Retinal pigment epithelial cell (primary cell): Measurements from ENCODE around the gene GABRB3.

Experiments used
- DNase-seq: peaks from one replicate; pipeline ENCODE4 v3.0.0-alpha.2; 2010; ENCODE audit warnings: low read depth
- H3K4me3 ChIP-seq: 2 replicates; pipeline ENCODE4 v1.5.1; 2011; ENCODE audit warnings: mild to moderate bottlenecking, low read length, control low read depth, moderate library complexity
- TF ChIP-seq, protein P1 (sequence below): conservative IDR thresholded peaks from 2 replicates; pipeline ENCODE4 v1.5.1; 2011; ENCODE audit warnings: low read depth, low read length, control low read depth, inconsistent platforms

Gene GABRB3

GRCh38 chr15:26598704-26599103, 174.2 kb downstream of the GABRB3 start:
- DNase-seq: no peak
- TF ChIP-seq, protein P1, sequence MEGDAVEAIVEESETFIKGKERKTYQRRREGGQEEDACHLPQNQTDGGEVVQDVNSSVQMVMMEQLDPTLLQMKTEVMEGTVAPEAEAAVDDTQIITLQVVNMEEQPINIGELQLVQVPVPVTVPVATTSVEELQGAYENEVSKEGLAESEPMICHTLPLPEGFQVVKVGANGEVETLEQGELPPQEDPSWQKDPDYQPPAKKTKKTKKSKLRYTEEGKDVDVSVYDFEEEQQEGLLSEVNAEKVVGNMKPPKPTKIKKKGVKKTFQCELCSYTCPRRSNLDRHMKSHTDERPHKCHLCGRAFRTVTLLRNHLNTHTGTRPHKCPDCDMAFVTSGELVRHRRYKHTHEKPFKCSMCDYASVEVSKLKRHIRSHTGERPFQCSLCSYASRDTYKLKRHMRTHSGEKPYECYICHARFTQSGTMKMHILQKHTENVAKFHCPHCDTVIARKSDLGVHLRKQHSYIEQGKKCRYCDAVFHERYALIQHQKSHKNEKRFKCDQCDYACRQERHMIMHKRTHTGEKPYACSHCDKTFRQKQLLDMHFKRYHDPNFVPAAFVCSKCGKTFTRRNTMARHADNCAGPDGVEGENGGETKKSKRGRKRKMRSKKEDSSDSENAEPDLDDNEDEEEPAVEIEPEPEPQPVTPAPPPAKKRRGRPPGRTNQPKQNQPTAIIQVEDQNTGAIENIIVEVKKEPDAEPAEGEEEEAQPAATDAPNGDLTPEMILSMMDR: no peak
- H3K4me3 ChIP-seq: no peak overlapping the region

DNA sequence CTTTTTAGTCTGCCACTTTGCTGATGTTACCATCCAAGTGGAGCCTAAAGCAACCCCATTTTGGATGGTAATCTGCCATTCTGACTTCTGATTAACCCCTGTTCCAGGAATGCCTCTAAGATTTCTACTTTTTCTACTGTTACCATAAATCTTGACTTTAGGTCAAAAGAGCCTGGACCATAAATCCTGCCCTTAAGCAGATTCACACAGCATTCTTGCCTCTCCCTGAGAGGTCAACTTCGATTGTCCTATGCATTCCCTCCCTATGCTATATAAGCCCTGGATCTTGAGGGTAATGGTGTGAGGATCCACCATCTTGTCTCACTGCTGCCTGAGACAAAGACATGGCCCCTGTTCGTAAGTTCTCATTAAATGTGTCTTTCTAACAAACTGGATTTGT, 177.3 kb downstream of the GABRB3 start:
- DNase-seq: no peak
- H3K4me3 ChIP-seq: no peak overlapping the region
- TF ChIP-seq, protein P1: no peak

- no peak for DNase-seq
- TF ChIP-seq, protein P1: no peak
- no peak overlapping the region for H3K4me3 ChIP-seq
These were observed 182.2 kb downstream of the GABRB3 start for GRCh38 chr15:26590676-26591075.

- TF ChIP-seq, protein P1: no peak
- no peak overlapping the region for H3K4me3 ChIP-seq
- DNase-seq: no peak
These were observed 190.0 kb downstream of the GABRB3 start for GRCh38 chr15:26582840-26583239.

DNA sequence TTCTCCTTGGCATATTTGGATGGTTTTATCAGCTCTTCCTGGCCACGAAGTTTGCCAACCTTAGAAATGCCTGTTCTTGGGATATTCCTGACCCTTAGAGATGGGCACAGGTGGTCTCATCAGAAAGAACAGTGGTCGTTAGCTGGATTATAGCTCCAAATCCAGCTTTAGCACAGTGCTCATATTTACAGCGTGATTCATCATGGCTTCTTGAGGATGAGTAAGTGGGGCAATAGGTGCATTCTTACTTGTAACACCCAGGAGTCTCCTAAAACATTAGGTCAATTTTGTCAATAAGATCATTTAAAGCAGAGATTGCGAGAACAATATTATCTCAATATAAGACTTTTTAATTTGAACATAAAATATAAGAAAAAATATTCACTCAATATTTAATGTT, 191.9 kb downstream of the GABRB3 start:
- DNase-seq: no peak
- TF ChIP-seq, protein P1: no peak
- H3K4me3 ChIP-seq: no peak overlapping the region

DNA sequence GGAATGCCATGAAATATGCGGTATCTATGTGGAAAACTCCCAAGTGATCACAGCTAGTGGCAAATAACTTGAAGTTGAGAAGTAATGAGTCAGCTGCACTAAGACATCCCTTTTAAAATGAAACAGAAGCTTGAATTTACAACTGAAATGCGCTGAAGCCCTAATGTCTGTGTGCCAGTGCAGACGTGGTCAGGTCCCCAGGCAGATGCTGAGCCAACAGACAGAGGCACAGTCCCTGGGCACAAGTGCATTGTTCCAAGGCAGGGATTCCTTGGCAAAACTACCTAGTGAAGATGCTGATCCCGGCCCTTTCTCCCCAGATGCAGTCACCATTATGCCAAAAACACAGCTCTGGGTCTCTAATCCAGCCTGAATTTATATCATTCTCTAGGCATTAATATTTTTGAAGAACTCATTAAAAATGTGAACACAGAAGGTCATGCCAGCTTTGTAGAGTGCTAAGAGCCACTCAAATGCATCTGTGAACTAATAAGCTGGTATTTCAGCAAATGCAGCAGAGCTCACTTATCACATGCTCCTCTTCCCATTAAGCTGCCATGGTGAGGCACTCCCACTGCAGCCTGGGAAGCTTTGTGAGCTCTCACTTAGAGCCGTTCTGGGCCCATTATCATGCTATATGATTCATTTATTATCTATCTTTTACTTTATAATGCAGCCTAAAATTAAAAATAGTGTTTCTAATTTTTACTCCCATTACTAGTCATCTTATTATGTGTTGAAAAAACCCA, 200.1 kb downstream of the GABRB3 start:
- no peak for DNase-seq
- H3K4me3 ChIP-seq: no peak overlapping the region
- TF ChIP-seq, protein P1: no peak

GRCh38 chr15:26571346-26571745, 201.5 kb downstream of the GABRB3 start:
- no peak for DNase-seq
- H3K4me3 ChIP-seq: no peak overlapping the region
- TF ChIP-seq, protein P1: no peak
